ACHN (cell line): Measurements from ENCODE around the gene IGFLR1.

Experiments used
- DNase-seq: peaks from one replicate; pipeline ENCODE4 v3.0.0-alpha.2; 2015
- in situ Hi-C: cut with HindIII; loops from 2 replicates; pipeline ENCODE4 v1.10.0; 2017; ENCODE audit warnings: low sequenced_read_pairs, low pct_ligation_motif_present, low pct_unique_long_range_greater_than_20kb

The IGFLR1 gene

DNA sequence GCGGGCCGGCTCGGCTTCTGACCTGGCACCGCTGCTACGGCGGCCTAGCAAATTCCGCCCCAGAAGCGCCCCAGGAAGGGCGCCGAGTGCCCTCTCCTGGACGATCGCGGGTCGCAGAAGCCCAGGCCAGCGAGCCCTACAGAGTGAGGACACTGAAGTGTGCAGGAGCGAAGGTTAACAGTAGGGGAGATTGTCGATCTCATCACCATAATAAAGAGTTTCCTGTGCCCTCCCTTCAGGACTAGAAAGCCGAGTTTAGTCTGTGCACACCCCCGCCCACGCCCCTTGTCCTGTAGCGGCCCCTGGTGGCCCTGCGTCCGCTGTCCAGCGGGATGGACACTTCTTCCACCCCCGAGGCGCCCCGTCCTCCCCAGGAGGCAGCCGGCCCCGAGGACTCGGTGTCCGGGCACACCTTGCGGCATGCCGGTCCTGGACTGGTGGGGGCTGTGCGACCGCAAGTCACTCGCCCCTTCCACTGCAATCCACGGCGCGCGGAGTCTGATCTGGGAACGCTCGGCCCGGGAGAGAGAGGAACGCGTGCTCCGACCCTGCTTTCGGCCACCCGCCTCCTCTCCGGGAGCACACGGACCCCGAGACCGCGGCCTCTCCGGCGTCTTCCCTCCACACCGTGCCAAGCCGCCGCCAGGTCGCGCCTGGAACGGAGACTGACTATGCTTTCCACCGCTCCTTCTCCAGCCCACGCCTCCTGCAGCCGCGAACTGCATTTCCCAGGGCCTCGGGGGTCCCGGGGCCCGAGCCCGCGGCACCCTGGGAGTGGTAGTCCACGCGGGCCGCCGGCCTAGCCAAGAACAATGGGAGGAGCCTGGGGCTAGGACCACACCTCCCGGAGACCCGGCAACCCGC, 25.2 kb downstream of the IGFLR1 start:
- peak; percentile 83 for DNase-seq
- in situ Hi-C loops, result no loop called here

DNA sequence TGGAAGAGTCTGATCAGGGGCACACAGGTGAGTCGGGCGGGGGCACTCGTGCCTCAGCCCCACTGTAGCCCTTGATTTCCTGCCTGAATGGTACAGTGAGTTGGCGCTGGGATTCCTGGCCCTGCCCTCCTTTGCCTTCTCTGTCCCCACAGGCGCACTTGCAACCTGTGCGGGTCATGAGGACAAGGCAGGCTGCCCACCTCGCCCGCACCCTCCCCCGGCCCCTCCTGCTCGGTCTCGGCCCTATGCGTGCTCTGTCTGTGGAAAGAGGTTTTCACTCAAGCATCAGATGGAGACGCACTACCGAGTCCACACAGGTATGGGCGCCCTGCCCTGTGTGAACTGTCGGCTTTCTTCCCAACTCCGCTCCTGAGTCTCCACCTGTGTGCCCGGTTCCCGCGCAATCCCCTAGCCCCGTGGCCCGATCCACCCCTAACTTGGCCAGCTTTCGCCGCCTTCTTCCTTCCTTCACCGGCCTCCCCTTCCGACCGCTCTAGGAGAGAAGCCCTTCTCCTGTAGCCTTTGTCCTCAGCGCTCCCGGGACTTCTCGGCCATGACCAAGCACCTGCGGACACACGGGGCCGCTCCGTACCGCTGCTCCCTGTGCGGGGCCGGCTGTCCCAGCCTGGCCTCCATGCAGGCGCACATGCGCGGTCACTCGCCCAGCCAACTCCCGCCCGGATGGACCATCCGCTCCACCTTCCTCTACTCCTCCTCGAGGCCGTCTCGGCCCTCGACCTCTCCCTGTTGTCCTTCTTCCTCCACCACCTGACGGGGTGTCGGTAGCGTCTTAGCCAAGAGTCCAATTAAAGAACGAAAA, 26.1 kb downstream of the IGFLR1 start:
- DNase-seq, result no peak
- in situ Hi-C loops, result no loop called here

DNA sequence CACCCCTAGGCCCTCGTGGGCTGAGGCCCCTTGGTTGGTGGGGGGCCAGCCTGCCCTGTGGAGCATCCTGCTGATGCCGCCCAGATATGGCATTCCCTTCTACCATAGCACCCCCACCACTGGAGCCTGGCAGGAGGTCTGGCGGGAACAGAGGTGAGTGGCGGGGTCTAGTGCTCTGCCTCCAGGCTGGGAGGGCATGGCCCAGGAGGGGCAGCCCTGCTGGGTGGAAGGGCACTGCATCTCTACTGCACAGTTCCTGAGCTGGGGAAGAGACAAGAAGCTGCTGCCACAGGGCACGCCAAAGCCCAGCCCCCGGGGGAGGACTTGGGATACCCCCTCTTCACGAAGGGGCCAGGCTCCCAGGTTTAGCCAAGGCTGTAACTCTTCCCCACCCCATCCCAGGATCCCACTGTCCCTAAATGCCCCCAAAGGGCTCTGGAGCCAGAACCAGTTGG, 26.9 kb downstream of the IGFLR1 start:
- no peak for DNase-seq
- in situ Hi-C loops, result no loop called here

DNA sequence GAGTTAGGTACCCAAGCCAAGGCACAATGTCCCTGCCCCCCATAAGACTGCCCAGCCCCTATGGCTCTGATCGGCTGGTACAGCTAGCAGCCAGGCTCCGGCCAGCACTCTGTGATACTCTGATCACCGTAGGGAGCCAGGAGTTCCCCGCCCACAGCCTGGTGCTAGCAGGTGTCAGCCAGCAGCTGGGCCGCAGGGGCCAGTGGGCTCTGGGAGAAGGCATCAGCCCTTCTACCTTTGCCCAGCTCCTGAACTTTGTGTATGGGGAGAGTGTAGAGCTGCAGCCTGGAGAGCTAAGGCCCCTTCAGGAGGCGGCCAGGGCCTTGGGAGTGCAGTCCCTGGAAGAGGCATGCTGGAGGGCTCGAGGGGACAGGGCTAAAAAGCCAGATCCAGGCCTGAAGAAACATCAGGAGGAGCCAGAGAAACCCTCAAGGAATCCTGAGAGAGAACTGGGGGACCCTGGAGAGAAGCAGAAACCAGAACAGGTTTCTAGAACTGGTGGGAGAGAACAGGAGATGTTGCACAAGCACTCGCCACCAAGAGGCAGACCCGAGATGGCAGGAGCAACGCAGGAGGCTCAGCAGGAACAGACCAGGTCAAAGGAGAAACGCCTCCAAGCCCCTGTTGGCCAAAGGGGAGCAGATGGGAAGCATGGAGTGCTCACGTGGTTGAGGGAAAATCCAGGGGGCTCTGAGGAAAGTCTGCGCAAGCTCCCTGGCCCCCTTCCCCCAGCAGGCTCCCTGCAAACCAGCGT, 27.5 kb downstream of the IGFLR1 start:
- in situ Hi-C loops, result no loop called here

DNA sequence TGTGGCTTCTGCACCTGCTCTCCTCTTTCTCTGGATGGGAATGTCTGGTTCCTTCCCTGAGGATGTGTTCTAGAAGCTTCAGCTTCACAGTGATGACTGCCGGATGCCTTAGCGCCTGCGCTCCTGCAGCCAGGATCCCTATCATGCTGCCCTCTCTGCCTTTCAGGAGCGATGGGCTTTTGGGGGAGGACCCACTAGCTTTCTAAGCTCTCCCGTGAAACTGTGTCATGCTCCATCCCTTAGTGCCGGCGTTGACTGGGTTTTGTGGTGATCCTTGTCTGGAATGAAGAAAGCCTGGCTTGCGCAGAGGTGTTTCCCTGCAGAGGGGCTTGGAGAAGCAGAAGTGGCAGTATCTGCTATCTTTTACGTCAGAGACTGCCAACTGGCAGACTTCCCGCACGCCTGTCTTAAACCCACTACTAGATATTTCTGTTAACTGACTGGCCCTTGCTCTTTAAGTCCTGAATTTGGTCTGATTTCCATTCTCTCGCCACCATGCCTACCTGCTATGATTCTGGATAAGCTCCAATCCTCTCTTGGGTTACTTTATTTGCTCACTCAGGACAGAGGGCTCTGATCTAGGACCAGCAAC, 28.3 kb downstream of the IGFLR1 start:
- in situ Hi-C loops, result no loop called here

More for the DNA sequence above, 27.5 kb downstream of the IGFLR1 start:
- DNase-seq, result no peak

DNA sequence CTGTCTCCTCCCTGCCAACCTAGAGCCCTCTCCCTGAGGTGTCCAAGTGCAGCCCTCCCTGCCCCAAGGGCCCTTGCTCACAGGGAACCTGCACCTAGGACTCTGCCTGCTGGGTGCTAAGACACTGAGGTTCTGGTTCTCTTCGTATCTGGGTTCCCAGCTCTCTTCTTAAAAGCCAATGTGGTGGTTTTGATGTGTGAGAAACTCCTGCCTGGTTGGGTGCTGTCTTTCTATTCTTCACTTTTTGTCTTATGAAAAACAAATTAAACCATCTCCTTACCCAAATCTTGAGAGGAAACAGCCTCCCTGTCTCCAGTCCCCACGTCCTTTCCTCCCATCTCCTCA, 28.8 kb downstream of the IGFLR1 start:
- in situ Hi-C loops, result no loop called here
- DNase-seq, result no peak

More for the DNA sequence above, 28.3 kb downstream of the IGFLR1 start:
- DNase-seq, result no peak

DNA sequence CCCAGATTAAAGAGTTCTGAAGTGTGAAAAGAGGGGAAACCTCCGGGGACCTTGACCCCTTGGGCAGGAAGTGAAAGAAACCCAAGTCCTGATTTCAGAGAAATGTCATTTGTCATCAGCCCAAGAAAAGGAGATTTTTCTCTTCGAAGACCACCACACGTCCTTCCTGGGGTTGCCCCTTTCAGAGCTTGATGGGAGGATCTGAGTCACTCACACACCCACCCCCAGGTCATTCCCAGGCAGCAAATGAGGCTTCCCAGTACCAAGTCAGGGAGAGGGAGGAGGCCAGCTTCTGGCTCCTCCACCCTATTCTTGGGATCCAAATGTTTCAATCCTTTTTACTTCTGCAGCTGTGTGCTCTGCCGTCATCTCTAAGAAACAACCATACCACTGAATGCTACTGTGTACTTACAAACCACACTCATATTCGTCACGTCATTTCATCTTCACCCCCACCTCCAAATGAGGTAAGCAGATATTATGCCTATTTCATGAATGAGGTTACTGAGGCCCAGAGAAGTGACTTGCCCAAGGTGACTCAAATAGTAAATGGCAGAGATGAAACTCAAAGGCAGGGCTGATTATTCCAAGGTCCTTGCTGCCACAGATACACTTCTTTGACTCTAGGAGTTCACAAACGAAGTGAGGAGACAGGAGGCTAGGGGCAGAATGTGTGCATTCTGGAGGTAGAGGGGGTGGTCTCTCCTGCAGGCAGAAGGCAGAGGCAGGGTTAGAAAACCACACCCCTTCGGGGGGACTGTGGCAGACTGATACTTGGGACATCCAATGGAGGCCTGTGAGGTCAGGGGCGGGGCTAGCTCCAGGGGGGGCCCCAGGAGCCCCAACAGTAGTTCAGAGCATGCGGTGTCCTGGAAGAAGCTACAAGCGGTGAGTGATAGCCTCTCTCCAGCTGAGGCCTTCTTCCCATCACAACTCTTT, 29.4 kb downstream of the IGFLR1 start:
- no peak for DNase-seq
- in situ Hi-C loops, result no loop called here

DNA sequence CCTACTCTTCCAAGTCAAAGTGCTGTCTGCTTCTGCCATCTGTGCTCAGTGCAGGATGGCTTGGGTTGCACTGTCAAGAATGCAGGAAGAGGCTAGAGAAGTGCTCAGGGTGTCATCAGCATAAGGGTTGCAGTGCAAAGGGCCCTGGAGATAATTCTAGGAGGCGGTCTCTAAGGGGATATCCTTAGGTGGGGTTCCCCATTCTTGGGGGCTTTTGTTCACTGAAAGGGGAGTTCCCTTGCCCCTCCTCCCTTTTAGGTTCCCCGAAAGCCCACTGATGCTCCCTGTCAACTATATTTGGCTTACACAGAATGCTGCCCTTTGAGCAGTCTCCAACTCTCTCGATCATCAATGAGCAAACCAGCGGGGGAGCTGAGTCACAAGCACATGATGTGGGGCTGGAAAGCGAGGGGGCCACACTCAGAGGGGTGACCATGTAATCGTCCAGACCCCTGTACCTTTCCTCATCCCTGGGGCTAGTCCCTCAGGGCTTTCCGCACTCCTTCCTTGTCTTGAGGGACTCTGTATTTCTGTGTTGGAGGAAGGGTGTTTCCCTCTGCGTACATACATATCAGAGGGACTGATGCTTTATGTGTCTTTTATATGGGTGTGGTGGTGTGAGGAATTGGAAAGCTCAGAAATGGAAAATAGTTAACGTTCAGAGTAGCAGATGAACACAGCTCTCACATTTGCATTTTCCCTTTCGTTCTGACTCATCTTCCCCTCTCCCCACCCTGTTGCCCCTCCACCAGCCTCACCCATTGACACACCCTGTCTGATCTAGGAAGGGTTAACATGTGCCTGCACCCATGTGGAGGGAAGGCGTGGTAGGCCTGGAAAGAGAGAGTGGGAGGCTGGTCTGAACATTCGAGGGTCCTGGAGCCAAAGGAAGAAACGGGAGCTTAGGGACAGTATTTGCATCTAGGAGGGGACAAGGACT, 31.2 kb downstream of the IGFLR1 start:
- DNase-seq, result no peak
- in situ Hi-C loops, result no loop called here

DNA sequence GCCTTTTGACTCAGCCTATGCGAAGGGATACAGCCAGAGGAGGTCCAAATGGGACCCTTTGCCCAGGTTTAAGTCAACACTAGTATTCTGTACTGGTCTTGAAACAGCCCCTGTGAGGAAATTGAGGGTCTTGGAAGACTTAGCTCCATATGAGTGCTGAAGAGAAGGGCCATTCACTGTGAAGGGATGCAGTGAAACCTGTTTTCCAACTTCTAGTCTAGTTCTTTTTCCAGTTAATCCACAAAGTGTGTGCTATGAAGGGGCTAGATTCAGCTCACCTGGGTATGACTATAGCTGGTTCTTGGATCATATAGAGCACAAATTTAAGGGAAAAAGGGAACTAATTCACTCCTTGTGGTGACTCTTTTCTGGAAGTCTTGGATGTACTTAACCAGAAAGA, 33.9 kb downstream of the IGFLR1 start:
- no peak for DNase-seq
- in situ Hi-C loops, result no loop called here

DNA sequence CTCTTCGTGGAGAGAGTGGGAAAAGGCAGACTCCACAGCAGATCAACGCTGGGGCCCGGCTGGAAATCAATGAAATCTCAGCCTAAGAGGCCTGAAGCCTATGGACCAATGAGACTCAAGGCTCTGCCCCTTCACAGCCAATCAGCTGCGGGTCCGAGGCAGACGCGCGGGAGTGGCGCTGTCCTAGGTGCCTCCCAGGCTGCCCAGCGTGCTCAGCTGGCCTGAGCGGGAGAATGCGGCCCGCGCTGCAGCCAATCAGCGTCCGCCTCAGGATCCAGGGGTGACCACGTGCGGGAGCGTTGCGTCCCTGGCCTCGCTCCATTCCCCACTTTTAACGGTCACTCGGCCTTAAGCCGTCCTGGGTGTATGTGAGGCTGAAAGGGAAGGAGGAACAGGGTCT, 38.0 kb downstream of the IGFLR1 start, which contains the start of gene ZBTB32:
Gene ZBTB32 (plus strand): TSS at position 341 of the 400 bp plus-strand sequence. CDS start 10,069 bp downstream, outside the sequence.
- in situ Hi-C loops, result no loop called here
- DNase-seq, result no peak

DNA sequence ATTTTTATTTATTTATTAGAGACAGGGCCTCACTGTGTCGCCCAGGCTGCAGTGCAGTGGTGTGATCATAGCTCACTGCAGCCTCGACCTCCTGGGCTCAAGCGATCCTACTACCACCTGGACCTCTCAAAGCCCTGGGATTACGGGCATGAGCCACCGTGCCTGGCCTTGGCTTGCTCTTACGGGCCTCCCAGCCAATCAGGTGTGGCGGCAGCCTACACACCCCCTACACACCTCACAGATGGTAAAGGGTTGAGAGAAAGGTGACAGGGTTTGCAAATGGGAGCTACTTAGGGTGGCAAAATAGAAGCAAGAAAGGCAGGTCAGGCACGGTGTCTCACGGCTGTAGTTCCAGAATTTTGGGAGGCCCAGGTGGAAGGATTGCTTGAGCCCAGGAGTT, 38.9 kb downstream of the IGFLR1 start:
- in situ Hi-C loops, result no loop called here
- DNase-seq, result no peak

DNA sequence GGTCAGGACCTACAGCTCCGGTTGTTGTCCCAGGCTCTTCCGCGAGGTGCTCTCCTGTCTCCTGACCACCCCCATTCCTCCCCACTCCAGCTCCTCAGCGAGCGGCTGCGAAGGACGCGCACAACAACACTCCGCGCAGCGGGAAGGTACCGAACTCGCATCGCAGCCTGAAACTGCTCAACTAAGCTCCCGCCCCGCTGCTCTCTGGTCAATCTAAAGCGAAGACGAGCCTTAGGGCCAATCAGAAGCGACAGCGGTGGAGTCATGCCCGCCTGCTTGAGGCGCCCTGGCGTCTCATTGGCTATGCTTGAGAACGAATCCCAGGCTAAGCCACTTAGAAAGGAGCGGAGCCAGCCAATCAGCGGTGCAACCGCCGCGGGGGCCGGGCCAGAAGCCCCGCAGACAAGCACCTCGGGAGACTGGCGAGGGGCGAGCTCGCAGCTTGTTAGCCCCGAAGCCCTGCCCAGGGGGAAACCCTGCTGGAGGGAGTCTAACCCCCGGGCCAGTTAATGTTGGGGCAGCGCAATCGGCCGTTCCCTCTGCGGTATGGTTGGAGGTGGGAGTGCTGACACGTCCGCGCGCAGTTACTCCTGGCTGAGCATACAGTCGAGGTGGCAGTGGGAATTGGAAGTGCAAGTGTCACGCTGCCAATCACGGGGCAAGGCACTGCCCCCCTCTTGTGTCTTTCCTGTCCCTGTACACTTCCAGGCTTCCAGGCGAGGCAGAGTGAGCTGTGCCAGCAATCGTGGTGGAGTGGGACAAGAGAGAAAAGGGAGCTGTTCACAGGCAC, 39.8 kb downstream of the IGFLR1 start:
- in situ Hi-C loops, result no loop called here
- DNase-seq, result peak; percentile 97

DNA sequence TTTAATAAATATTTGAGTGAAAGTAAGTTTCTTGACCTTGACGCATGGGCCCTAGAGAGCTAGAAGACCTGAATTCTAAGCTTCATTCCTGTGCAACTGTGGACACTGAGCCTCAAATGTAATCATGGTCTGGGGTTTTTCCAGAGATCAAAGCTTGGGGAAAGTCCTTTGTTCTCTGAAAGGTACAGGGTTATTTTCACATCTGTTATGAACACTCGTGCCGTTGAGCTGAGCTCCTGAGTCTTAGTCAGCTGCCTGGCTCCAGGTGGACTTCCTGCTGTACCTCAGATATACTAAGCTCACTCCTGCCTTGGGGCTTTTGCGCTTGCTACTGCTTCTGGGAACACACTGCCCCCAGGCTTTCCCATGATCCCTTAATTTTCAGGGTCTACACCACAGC, 45.4 kb downstream of the IGFLR1 start:
- in situ Hi-C loops, result no loop called here
- DNase-seq, result no peak

DNA sequence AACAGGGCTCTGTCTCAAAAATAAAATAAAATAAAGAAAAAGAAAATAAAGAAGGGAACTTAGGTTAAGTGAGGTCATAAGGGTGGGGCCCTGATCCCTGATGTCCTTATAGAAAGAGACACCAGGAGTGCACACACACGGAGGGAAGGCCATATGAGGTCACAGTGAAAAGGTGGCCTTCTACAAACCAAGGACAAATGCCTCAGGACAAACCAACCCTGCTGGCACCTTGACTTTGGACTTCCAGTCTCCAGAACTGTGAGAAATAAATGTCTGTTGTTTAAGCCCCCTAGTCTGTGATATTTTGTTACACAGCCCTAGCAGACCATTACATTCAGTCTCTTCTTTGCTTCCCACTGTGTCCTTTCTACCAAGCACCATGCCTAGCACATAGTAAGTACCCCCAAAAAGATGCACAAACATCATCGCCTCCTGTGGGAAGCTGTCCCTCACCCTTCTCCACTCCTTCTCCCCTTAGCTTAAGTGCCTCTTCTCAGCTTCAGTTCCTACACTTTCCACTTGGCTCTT, 46.3 kb downstream of the IGFLR1 start:
- in situ Hi-C loops, result no loop called here
- DNase-seq, result no peak

DNA sequence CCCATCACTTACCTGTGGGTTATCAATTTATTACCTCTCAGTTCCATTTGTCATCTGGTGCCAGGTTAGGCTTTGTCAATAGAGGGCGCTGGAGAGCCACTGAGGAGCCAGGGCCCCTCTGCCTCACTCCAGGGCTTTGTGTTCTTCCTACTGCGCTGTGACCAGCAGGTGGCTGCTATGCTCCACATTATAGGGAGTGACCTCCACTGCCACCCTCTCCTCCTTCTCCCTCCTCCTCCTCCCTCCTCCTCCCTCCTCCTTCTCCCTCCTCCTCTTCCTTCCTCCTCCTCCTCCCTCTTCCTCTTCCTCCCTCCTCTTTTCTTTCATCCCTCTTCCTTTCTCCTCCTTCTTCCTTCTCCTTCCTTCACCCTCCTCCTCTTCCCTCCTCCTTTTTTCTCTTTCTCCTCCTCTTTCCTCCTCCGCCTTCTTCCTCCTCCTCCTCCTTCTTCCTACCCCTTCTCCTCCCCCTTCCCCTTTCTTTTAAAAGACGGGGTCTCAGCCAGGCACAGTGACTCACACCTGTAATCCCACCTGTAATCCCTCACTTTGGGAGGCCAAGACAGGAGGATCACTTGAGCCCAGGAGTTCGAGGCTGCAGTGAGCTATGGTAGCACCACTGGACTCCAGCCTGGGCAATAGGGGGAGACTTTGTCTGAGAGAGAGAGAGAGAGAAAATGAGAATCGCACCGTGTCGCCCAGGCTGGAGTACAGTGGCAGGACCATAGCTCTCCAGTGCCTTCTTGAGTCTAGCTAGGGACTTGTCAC, 48.2 kb downstream of the IGFLR1 start:
- in situ Hi-C loops, result no loop called here
- peak; percentile 82 for DNase-seq
